ENCODE data around the gene ARHGAP23.

DNA sequence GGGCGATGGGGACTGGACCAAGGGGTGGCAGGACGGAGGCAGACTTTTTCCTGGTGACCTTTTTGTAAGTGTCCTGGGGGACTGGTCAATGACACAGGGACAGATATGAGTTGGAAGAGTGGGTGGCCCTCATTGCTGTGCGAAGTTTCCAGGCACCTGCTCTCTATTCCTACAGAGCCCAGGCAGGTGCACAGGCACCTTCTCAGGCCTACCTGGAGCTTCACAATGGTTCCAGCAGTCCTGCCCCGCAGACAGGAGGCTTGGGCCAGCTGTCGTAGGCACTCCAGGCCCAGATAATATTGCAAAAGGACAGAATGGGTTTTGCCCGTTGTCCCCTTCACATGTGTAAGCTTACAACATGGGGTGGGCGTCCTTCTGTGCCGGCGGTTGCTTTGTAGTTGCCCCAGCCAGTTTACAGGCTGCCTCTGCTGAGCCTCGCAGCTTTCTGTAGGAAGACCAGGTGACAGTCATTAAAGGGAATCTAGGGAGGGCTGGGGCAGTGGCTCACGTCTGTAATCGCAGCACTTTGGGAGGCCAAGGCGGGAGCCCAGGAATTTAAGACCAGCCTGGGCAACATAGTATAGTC is 84.3 kb downstream of the ARHGAP23 start:
- no peak for TF ChIP-seq CTCF (conservative IDR thresholded peaks at IDR 0.05; ENCODE audit: low read length)
- TF ChIP-seq EZH2phosphoT487 (IDR thresholded peaks at IDR 0.05; ENCODE audit: borderline replicate concordance): no peak
